AML-193 (cell line): ENCODE data around the gene KCNH1.
"Not testable (repeated sequence)": the region's sequence is repeated elsewhere in the genome, so short reads cannot be mapped to it uniquely, and the experiment has no call there.

ENCODE experiments used
- DNase-seq, 2 experiments: peaks; one replicate each; lab custom pipeline; 2025; lab: John Stamatoyannopoulos, UW

The KCNH1 gene

GRCh38 chr1:210684466-210685294 is 449.3 kb downstream of the KCNH1 start:
- no peak for DNase-seq

GRCh38 chr1:210683403-210684047 is 450.4 kb downstream of the KCNH1 start:
- DNase-seq, result no peak

- peak in 1 of 2 experiments; percentile 4 for DNase-seq
Measured at GRCh38 chr1:210681158-210681557, 452.8 kb downstream of the KCNH1 start.

GRCh38 chr1:210678306-210678705 is 455.6 kb downstream of the KCNH1 start:
- DNase-seq, result no peak

GRCh38 chr1:210677533-210677932 is 456.4 kb downstream of the KCNH1 start:
- DNase-seq, result no peak

- DNase-seq, result no peak
Measured at GRCh38 chr1:210676539-210676938, 457.4 kb downstream of the KCNH1 start.

GRCh38 chr1:210674151-210674550 is 459.8 kb downstream of the KCNH1 start:
- no peak for DNase-seq

- DNase-seq, result no peak
Measured at GRCh38 chr1:210669951-210670350, 464.0 kb downstream of the KCNH1 start.

GRCh38 chr1:210663730-210664573 is 470.0 kb downstream of the KCNH1 start:
- DNase-seq, result no peak

- DNase-seq, result no peak
Measured at GRCh38 chr1:210662291-210663050, 471.5 kb downstream of the KCNH1 start.

GRCh38 chr1:210661520-210661919 is 472.4 kb downstream of the KCNH1 start:
- DNase-seq, result not testable (repeated sequence)

GRCh38 chr1:210657806-210658205 is 476.1 kb downstream of the KCNH1 start:
- no peak for DNase-seq

- no peak for DNase-seq
Measured at GRCh38 chr1:210655511-210655910, 478.4 kb downstream of the KCNH1 start.

GRCh38 chr1:210654176-210654981 is 479.6 kb downstream of the KCNH1 start:
- no peak for DNase-seq

GRCh38 chr1:210653771-210654170 is 480.2 kb downstream of the KCNH1 start:
- no peak for DNase-seq

- no peak for DNase-seq
Measured at GRCh38 chr1:210652329-210652954, 481.5 kb downstream of the KCNH1 start.

GRCh38 chr1:210650403-210650802 is 483.5 kb downstream of the KCNH1 start:
- DNase-seq, result no peak

GRCh38 chr1:210648588-210649269 is 485.2 kb downstream of the KCNH1 start:
- no peak for DNase-seq

GRCh38 chr1:210647406-210648333 is 486.3 kb downstream of the KCNH1 start:
- DNase-seq, result no peak
